Large intestine (tissue), 12 donors: ENCODE results near the gene OR4X2. TPM values are rescaled to one million over a fixed set of nuclear protein-coding genes. Genes with fewer than 3 reads are reported as not detected.
"Not testable (repeated sequence)": the region's sequence is repeated elsewhere in the genome, so short reads cannot be mapped to it uniquely, and the experiment has no call there.

ENCODE experiments used
- DNase-seq, 2 donors: peaks; one replicate each; pipeline versions ENCODE4 v3.0.0 to v3.0.0-alpha.2; 2013
- H3K27ac ChIP-seq: one replicate; pipeline ENCODE4 v1.5.1; 2013; ENCODE audit warnings: low read length
- H3K27me3 ChIP-seq: 2 replicates; pipeline ENCODE4 v1.6.1; 2013; ENCODE audit warnings: low read length; ENCODE audit not compliant: control insufficient read depth, insufficient read depth
- H3K36me3 ChIP-seq: 2 replicates; pipeline ENCODE4 v1.6.1; 2013; ENCODE audit warnings: low read length; ENCODE audit not compliant: control insufficient read depth, insufficient read depth
- H3K4me1 ChIP-seq: one replicate; pipeline ENCODE4 v1.6.1; 2013; ENCODE audit warnings: low read length; ENCODE audit not compliant: control insufficient read depth, insufficient read depth
- H3K4me3 ChIP-seq: one replicate; pipeline ENCODE4 v1.5.1; 2013; ENCODE audit warnings: low read length
- H3K9me3 ChIP-seq: one replicate; pipeline ENCODE4 v1.6.1; 2013; ENCODE audit warnings: mild to moderate bottlenecking, low read depth, low read length, moderate library complexity; ENCODE audit not compliant: control insufficient read depth
- WGBS: methylation state at CpG from one replicate; pipeline ENCODE4 v1.1.5; 2013; ENCODE audit warnings: low lambda C conversion rate; ENCODE audit not compliant: insufficient coverage; 5-methylcytosine and 5-hydroxymethylcytosine counted together
- long read RNA-seq, 11 donors: transcript quantifications; one replicate each; lab custom pipeline, GENCODE V29; 2026
- polyA plus RNA-seq: library from polyadenylated mRNA; unstranded; fragments of 120-200 nt; gene quantifications from one replicate; pipeline ENCODE4 v1.2.1, GENCODE V29; 2013

Gene OR4X2
- not detected for polyA plus RNA-seq
- long read RNA-seq, donor 1, result 0 reads
- long read RNA-seq, donor 2, result 0 reads
- long read RNA-seq, donor 3, result 0 reads
- long read RNA-seq, donor 4, result 0 reads
- long read RNA-seq, donor 5, result 0 reads
- long read RNA-seq, donor 6, result 0 reads
- long read RNA-seq, donor 7, result 0 reads
- long read RNA-seq, donor 8, result 0 reads
- long read RNA-seq, donor 9, result 0 reads
- long read RNA-seq, donor 10, result 0 reads
- long read RNA-seq, donor 11, result 0 reads

DNA sequence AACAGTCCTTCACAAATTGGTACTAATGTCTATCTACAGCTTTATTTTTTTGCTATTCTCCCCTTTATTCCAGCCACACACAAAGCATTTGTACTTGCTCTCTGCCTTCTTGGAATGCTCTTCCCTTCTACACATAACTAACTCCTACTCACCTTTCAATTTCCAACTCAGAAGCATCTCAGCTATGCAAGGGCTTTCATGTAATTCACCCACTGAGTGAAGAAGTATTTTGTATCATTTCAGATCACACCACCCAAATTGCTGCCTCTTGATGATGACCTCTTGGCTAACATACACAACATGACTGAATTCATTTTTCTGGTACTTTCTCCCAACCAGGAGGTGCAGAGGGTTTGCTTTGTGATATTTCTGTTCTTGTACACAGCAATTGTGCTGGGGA is at the start of gene OR4X2:
Gene OR4X2 (plus strand): TSS at position 301 of the 400 bp plus-strand sequence. CDS start 0 bp downstream, at position 301.
- H3K9me3 ChIP-seq, result peaks cover 6% of the 10 kb centered on the region
- no peak within 1 kb of the TSS for H3K4me3 ChIP-seq
- no peaks in the 10 kb centered on the region for H3K27me3 ChIP-seq
- no peak for DNase-seq
- no peaks in the 10 kb centered on the region for H3K4me1 ChIP-seq
- H3K36me3 ChIP-seq, result no peaks in the 10 kb centered on the region
- no peak within 1 kb of the TSS for H3K27ac ChIP-seq

DNA sequence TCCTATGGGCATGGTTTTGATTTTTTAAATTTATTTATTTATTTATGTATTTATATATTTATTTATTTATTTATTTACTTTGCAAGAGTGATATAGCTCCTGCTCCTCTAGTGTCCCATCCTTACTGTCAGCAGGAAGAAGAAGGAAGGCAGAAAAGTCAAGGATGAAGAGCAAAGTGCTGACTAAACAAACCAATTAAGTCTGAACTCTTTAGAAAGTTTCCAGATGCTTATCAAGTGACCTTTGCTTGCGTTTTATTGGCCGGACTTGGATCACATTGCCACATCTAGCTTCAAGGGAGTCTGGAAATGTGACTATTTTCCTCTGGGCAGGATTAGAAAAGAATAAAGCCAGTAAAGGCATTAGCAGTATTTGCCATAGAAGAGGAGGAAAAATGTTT is 37.0 kb upstream of the OR4X2 start:
- H3K4me3 ChIP-seq, result no peak overlapping the region
- no peak overlapping the region for H3K27ac ChIP-seq
- no peaks in the 10 kb centered on the region for H3K4me1 ChIP-seq
- no peaks in the 10 kb centered on the region for H3K9me3 ChIP-seq
- no peaks in the 10 kb centered on the region for H3K36me3 ChIP-seq
- WGBS, result 60% methylated on average over 1 of the region's 2 CpGs
- no peak for DNase-seq
- H3K27me3 ChIP-seq, result no peaks in the 10 kb centered on the region

DNA sequence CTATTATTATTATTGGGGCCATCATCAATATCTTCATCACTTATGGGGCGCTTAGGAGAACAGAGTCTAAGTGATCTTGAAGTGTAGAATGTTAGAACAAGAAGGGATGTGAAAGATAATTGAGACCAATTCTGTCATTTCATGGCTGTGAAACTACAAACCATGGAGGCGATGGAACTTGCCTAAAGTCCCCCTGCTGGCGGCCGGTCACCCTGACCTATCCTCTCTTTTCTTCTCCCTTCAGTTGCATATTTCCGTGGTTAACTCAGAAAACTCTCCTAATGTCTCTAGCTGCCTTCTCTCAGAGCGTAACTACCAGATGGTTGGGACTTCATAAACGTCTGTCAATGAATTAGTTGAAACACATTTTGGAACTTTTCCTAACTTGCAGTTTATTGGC is 34.9 kb upstream of the OR4X2 start:
- no peak overlapping the region for H3K27ac ChIP-seq
- H3K9me3 ChIP-seq, result no peaks in the 10 kb centered on the region
- H3K27me3 ChIP-seq, result no peaks in the 10 kb centered on the region
- no peak for DNase-seq
- H3K4me1 ChIP-seq, result no peaks in the 10 kb centered on the region
- WGBS, result 0% methylated on average over 1 of the region's 7 CpGs
- no peaks in the 10 kb centered on the region for H3K36me3 ChIP-seq
- H3K4me3 ChIP-seq, result no peak overlapping the region

DNA sequence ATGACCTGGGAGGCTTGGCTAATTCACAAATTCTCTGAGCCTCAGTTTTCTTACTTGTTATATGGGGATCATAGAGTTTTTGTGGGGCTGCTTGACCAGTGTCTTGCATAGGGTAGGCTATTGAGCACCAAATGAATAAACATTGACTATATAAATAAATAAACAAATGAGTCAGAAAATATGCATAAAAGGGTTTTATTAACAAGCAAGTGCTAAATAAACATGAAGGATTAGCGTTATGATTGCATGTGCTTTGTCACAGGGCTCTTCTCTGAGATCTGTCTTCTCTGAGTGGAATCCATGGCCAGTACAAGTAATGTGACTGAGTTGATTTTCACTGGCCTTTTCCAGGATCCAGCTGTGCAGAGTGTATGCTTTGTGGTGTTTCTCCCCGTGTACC is 28.4 kb upstream of the OR4X2 start, which contains the start of gene OR4B1:
Gene OR4B1 (plus strand): TSS at position 301 of the 400 bp plus-strand sequence. CDS start 0 bp downstream, at position 301.
- Histone ChIP-seq H3K36me3 (no peaks in the 10 kb centered on the region), H3K4me1 (no peaks in the 10 kb centered on the region), H3K9me3 (no peaks in the 10 kb centered on the region), H3K27ac (no peak within 1 kb of the TSS), H3K27me3 (no peaks in the 10 kb centered on the region), H3K4me3 (no peak within 1 kb of the TSS)
- WGBS, result 43% methylated on average over 1 of the region's 2 CpGs
- no peak for DNase-seq

DNA sequence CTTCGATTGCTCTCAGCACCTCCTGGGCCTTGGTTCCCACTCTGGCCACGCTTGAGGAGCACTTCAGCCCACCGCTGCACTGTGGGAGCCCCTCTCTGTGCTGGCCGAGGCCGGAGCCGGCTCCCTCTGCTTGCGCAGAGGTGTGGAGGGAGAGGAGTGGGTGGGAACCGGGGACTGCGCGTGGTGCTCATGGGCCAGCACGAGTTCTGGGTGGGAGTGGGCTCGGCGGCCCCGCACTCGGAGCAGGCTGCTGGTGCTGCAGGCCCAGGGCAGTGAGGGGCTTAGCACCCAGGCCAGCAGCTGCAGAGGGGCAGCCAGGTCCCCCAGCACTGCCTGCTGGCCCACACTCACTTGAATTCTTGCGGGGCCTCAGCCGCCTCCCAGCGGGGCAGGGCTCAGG is 16.1 kb upstream of the OR4X2 start:
- no peak overlapping the region for H3K4me3 ChIP-seq
- peaks cover 7% of the 10 kb centered on the region for H3K9me3 ChIP-seq
- DNase-seq, result no peak
- no peaks in the 10 kb centered on the region for H3K36me3 ChIP-seq
- no peak overlapping the region for H3K27ac ChIP-seq
- no CpG with 5 or more reads among the region's 18 CpGs for WGBS
- H3K27me3 ChIP-seq, result no peaks in the 10 kb centered on the region
- H3K4me1 ChIP-seq, result no peaks in the 10 kb centered on the region

DNA sequence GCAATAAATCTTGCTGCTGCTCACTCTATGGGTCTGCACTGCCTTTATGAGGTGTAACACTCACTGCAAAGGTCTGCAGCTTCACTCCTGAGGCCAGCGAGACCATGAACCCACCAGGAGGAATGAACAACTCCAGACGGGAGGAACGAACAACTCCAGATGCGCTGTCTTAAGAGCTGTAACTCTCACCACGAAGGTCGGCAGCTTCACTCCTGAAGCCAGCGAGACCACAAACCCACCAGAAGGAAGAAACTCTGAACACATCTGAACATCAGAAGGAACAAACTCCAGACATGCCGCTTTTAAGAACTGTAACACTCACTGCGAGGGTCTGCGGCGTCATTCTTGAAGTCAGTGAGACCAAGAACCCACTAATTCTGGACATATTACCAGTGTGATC is 14.8 kb upstream of the OR4X2 start:
- not testable (repeated sequence) for H3K9me3 ChIP-seq, H3K4me1 ChIP-seq, DNase-seq, H3K36me3 ChIP-seq, H3K4me3 ChIP-seq, H3K27ac ChIP-seq, H3K27me3 ChIP-seq
- WGBS, result no CpG with 5 or more reads among the region's 11 CpGs

- no peaks in the 10 kb centered on the region for H3K27me3 ChIP-seq
- no peak for DNase-seq
- no peaks in the 10 kb centered on the region for H3K36me3 ChIP-seq
- no peaks in the 10 kb centered on the region for H3K9me3 ChIP-seq
- no peak overlapping the region for H3K4me3 ChIP-seq
- H3K27ac ChIP-seq, result no peak overlapping the region
- no peaks in the 10 kb centered on the region for H3K4me1 ChIP-seq
- WGBS, result 17% methylated on average over 2 of the region's 3 CpGs
Measured at GRCh38 chr11:48237727-48238126, 7.2 kb upstream of the OR4X2 start.

- Histone ChIP-seq H3K4me1 (no peaks in the 10 kb centered on the region), H3K9me3 (no peaks in the 10 kb centered on the region), H3K27me3 (no peaks in the 10 kb centered on the region), H3K27ac (no peak overlapping the region), H3K36me3 (no peaks in the 10 kb centered on the region), H3K4me3 (no peak overlapping the region)
- WGBS, result 100% methylated on average over 1 of the region's 3 CpGs
- DNase-seq, result no peak
Measured at GRCh38 chr11:48242501-48242900, 2.4 kb upstream of the OR4X2 start.

- Histone ChIP-seq H3K27me3 (no peaks in the 10 kb centered on the region), H3K9me3 (peaks cover 6% of the 10 kb centered on the region), H3K4me3 (no peak overlapping the region), H3K4me1 (no peaks in the 10 kb centered on the region), H3K36me3 (no peaks in the 10 kb centered on the region), H3K27ac (no peak overlapping the region)
- DNase-seq, result no peak
- WGBS, result 67% methylated on average over 1 of the region's 1 CpG
Measured at GRCh38 chr11:48248902-48249301, 4.0 kb downstream of the OR4X2 start.

- no peaks in the 10 kb centered on the region for H3K4me1 ChIP-seq
- WGBS, result 78% methylated on average over 2 of the region's 2 CpGs
- H3K36me3 ChIP-seq, result no peaks in the 10 kb centered on the region
- no peaks in the 10 kb centered on the region for H3K27me3 ChIP-seq
- DNase-seq, result no peak
- no peak overlapping the region for H3K4me3 ChIP-seq
- H3K27ac ChIP-seq, result no peak overlapping the region
- H3K9me3 ChIP-seq, result no peaks in the 10 kb centered on the region
Measured at GRCh38 chr11:48261600-48261999, 16.7 kb downstream of the OR4X2 start.

- H3K4me1 ChIP-seq, result no peaks in the 10 kb centered on the region
- no peaks in the 10 kb centered on the region for H3K27me3 ChIP-seq
- H3K27ac ChIP-seq, result no peak within 1 kb of the TSS
- DNase-seq, result no peak
- no peaks in the 10 kb centered on the region for H3K9me3 ChIP-seq
- no CpG with 5 or more reads among the region's 3 CpGs for WGBS
- H3K4me3 ChIP-seq, result no peak within 1 kb of the TSS
- no peaks in the 10 kb centered on the region for H3K36me3 ChIP-seq
Measured at GRCh38 chr11:48263423-48263911, 18.6 kb downstream of the OR4X2 start, which contains the start of gene OR4X1. OR4X1 (plus strand) TSS chr11:48263861; CDS start chr11:48263861, 0 bp downstream.
